HG02884 (cell line): ENCODE results near the gene DDX1.

Experiments
- ATAC-seq: cut with Tn5 transposase; IDR thresholded peaks from one replicate; pipeline ENCODE4 v1.9.1; 2021; ENCODE audit warnings: mild to moderate bottlenecking, moderate library complexity; ENCODE audit not compliant: unreplicated experiment

Gene DDX1

GRCh38 chr2:15626967-15627366 is 35.3 kb downstream of the DDX1 start:
- ATAC-seq = no peak

GRCh38 chr2:15627817-15628684 is 36.4 kb downstream of the DDX1 start:
- no peak for ATAC-seq

GRCh38 chr2:15628899-15629855 is 37.5 kb downstream of the DDX1 start:
- no peak for ATAC-seq

DNA sequence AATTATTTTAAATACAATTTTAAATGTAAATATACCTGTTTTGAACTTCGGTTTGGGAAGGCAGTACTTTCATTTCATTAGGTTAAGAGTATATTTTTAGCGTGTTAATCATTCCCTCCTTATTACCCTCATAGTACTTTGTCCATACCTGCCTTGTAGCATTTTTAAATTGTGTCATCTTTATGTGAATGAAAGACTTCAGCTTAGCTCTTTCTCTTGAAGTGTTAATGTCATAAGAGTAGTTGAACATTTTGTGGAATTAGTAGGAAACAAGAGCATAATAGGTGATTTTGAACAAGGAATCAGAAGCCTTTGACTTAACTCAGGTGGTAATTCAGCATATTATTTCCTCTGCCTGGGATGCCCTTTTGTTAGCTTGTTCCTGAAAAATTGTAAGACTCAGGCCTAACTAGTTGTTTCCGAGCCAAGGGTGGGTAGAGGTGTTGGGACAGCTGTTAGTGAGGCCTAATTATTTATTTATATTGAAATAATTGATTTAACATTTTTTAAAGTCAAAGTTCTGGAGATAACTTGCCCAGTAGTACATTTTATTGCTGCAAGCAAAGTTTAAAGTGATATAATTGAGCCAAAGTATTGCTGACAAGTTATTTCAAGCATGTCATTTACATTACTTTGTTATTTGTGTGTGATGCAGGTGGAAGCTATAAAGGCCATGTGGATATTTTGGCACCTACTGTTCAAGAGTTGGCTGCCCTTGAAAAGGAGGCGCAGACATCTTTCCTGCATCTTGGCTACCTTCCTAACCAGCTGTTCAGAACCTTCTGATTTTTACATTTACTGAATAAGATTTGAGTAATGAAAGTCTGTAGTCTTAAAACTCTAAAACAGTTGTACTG is 38.7 kb downstream of the DDX1 start:
- no peak for ATAC-seq

GRCh38 chr2:15630978-15631719 is 39.5 kb downstream of the DDX1 start:
- ATAC-seq = no peak

DNA sequence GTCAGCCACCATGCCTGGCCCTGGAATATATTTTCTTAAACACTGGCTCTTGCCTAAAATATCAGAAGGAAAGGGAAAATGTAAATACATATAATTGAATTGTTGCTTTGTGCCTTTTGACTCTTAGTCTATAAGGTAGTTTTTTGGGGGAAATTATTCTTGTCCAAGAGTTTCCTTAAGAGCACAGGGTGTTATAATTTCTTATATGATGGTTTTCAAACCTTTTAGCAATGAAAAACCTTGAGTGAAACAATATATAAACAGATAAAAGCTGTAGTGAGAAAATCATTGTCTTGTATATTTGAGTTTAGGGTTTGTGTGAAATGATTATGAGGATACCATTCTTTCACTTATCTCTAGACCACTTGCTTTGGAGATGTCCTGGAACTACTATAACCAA is 40.2 kb downstream of the DDX1 start:
- ATAC-seq = no peak

DNA sequence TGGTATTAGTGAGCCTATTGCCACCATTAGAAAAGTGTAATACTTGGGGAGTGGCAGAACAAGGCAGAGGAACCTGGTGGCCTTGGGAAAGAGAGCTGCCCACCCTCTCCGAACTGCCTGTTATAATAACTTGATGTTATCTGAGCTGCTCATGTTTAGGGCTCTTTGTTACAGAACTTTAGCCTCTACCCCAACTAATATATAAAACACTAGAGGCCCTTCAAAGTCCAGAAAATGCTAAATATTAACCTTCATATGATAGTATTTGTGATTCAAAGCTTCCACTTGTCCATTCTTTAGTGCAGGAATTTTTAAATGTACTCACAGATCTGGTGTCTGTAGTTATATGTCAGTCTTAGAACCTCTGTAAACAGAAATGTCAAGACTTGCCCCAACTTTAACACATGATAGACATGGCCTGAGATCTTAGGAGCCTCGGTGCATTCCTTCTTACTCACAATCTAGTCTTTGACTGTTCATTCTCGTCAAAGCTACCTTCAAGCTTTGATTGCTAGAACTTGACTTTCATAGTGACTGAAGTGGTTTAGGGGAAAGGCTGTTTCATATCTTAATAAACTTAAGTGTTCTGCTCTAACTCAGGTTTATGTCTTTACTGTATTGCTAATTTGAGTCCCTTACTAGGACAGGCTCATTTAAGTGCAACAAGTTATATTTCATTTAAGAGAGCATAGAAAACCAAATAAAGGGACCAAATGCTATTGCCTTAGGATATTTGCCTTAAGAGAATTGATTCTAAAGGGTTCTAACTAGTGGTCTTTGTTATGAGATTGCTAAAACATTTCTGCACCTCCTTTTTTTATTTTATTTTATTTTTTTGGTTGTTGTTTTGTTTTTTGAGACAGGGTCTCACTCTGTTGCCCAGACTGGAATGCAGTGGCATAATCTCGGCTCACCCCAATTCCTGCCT is 41.6 kb downstream of the DDX1 start:
- no peak for ATAC-seq

DNA sequence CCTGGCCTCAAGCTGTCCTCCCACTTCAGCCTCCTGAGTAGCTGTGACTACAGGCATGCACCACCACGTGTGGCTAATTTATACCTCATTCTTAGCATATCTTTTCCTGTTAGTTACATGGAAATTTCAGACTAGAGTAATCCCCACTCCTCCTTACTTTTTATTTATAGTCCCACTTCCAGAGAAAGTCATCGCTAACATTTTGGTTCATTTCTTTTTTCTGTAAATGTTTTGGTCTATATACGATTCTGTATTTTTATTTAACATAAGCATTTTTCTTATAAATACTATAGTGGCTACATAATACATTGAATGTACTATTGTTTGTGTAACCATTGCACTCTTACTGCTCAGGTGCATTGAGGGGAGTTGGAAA is 42.3 kb downstream of the DDX1 start:
- ATAC-seq = no peak

GRCh38 chr2:15634846-15635490 is 43.3 kb downstream of the DDX1 start:
- no peak for ATAC-seq

- ATAC-seq = peak; percentile 91
These were observed 45.5 kb downstream of the DDX1 start for GRCh38 chr2:15636972-15637785.

GRCh38 chr2:15638720-15639119 is 47.1 kb downstream of the DDX1 start:
- no peak for ATAC-seq

DNA sequence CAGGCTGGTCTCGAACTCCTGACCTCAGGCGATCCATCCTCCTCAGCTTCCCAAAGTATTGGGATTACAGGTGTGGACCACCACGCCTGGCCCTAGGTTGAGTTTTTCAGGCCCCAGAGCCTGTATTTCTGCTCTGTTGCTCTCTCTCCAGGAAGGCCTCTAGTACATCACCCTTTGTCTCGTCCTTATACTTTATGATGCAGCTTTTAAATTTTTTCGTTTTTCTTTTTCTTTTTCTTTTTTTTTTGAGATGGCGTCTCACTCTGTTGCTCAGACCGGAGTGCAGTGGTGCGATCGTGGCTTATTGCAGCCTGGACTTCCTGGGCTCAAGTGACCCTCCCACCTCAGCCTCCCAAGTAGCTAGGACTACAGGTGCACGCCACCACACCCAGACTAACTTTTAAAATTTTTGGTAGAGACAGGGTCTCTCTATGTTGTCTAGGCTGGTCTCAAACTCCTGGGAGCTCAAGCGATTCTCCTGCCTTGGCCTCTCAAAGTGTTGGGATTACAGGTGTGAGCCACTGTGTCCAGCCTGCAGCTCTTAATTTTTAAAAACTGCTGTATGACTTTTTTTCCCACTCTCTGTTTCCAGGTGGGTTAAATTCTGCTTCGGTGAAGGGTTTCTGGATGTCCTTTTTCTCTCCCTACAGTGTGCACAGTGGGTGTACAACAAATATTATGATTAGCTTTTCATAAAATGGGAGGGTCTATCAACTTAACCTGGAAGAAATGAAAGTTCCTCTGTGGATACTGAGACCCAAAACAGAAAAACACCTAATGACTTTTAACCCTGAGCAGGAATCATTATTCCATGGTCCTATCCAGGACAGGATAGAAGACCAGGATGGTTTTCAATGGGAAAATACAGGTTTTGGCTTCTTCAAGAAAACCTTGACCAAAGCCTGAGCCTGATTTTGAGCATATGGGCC is 47.9 kb downstream of the DDX1 start:
- ATAC-seq = no peak

GRCh38 chr2:15640261-15640711 is 48.6 kb downstream of the DDX1 start:
- ATAC-seq = no peak

DNA sequence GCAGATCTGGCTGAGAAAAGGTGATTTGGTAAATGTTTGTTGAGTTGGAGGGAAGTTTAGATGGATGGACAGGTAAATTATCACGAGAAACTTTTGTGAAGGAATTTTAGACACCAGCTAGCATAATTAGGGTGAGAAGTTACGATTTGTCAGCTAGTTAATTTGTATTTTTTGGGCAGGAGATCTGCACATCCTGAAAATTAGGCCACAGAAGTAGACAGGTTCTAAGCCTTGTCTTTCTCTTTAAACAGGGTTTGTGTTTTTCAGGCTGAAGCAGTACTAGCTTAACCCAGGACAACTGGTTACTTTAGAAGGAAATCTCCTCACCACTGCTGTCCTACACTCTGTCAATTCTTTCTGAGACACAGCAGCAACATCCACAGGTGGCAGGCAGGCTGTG is 49.1 kb downstream of the DDX1 start:
- ATAC-seq = no peak

- no peak for ATAC-seq
These were observed 49.9 kb downstream of the DDX1 start for GRCh38 chr2:15641530-15641982.

- ATAC-seq = no peak
These were observed 50.5 kb downstream of the DDX1 start for GRCh38 chr2:15642011-15642814.
